Stomach (tissue), 9 donors: ENCODE measurements around the gene C17orf67. TPM values are rescaled to one million over a fixed set of nuclear protein-coding genes. Genes with fewer than 3 reads are reported as not detected.

Source experiments
- DNase-seq, 2 donors: peaks; one replicate each; pipeline versions ENCODE4 v3.0.0 to v3.0.0-alpha.2; 2013 to 2019
- H3K27ac ChIP-seq, 5 donors: fragments of 200-600 bp in 4 of 5; sonication (generic) in 4 of 5; one replicate each; pipeline ENCODE4 v1.5.1; 2013 to 2019; ENCODE audit warnings: mild to moderate bottlenecking in 1 of 5, moderate library complexity in 1 of 5
- H3K27me3 ChIP-seq, 3 donors: fragments of 200-600 bp; sonication (generic); one replicate each; pipeline ENCODE4 v1.5.1; 2017 to 2019; ENCODE audit warnings: mixed run types in 1 of 3
- H3K36me3 ChIP-seq, 4 donors: fragments of 200-600 bp; sonication (generic); 1 replicate in 3 of 4; 2 replicates in 1 of 4; pipeline ENCODE4 v1.5.1; 2016 to 2019
- H3K4me1 ChIP-seq, 4 donors: fragments of 200-600 bp; sonication (generic); one replicate each; pipeline ENCODE4 v1.5.1; 2016 to 2019
- H3K4me3 ChIP-seq, 4 donors: fragments of 200-600 bp; sonication (generic) in 3 of 4; one replicate each; pipeline ENCODE4 v1.5.1; 2016 to 2019; ENCODE audit warnings: mild to moderate bottlenecking in 1 of 4
- H3K9me3 ChIP-seq, 4 donors: fragments of 200-600 bp; sonication (generic); one replicate each; pipeline ENCODE4 v1.5.1; 2016 to 2019
- CTCF ChIP-seq, 7 experiments: fragments of 450-650 bp in 4 of 7; fragments of 200-600 bp in 3 of 7; sonication (generic) in 3 of 7; IDR thresholded peaks; one replicate each; pipeline ENCODE4 v1.5.1; 2016 to 2019; ENCODE audit warnings: antibody characterized with exemption in 7 of 7, control low read depth in 2 of 7, mild to moderate bottlenecking in 1 of 7
- EP300 ChIP-seq: sonication (generic); formaldehyde crosslinking; IDR thresholded peaks from one replicate; pipeline ENCODE4 v1.6.1; 2017; ENCODE audit warnings: antibody characterized with exemption
- POLR2A ChIP-seq, 4 donors: fragments of 450-650 bp; IDR thresholded peaks; one replicate each; pipeline ENCODE4 v1.6.1; 2016; ENCODE audit warnings: antibody characterized with exemption in 4 of 4, control low read depth in 2 of 4, mild to moderate bottlenecking in 1 of 4, moderate library complexity in 1 of 4
- POLR2AphosphoS5 ChIP-seq, 3 donors: sonication (generic); formaldehyde crosslinking; IDR thresholded peaks; one replicate each; pipeline ENCODE4 v1.6.1; 2016; ENCODE audit warnings: antibody characterized with exemption in 3 of 3
- WGBS, 5 donors: extraction: QIAGEN DNeasy Blood & Tissue Kit in 3 of 5; methylation state at CpG; one replicate each; pipeline versions ENCODE4 v1.1.5 to v1.1.7; 2013 to 2018; 5-methylcytosine and 5-hydroxymethylcytosine counted together
- intact Hi-C: fragments of 100-400 bp; cut with DNase I; formaldehyde crosslinking; loops from one replicate; pipeline ENCODE4 v1.15.1; 2023; ENCODE audit warnings: low total_unique reads
- polyA plus RNA-seq, 3 donors: library from polyadenylated mRNA; stranded (reverse); fragments of 200-250 nt; gene quantifications; one replicate each; pipeline ENCODE4 v1.2.3, GENCODE V29; 2013
- total RNA-seq, 5 donors: library from RNA; depleted of rRNA; stranded (reverse); fragments of >200 nt; gene quantifications; one replicate each; pipeline versions ENCODE4 v1.1.0 to v1.2.3, GENCODE V29; 2014 to 2016
- donor health status: healthy with polysubstance abuse.
- donor health status: Bipolar disorder and iron deficiency.
- donor health status: healthy.

Gene C17orf67
- total and polyA plus RNA-seq, 8 donors = 0.72 to 4.6 (median 1.5) TPM; not detected in 2

GRCh38 chr17:56785997-56786680 lies 47.6 kb downstream of the C17orf67 start:
- Histone ChIP-seq H3K4me3 (no peak overlapping the region), H3K27me3 (peaks cover 0 to 8% (median 7%) of the 10 kb centered on the region in 3 donors), H3K27ac (no peak overlapping the region), H3K4me1 (peaks cover 0 to 10% (median 0%) of the 10 kb centered on the region in 4 donors), H3K9me3 (no peaks in the 10 kb centered on the region), H3K36me3 (no peaks in the 10 kb centered on the region)
- intact Hi-C loops = no loop called here
- no peak for DNase-seq
- TF ChIP-seq POLR2A (IDR thresholded peaks at IDR 0.05) = no peak
- TF ChIP-seq CTCF (IDR thresholded peaks at IDR 0.05) = no peak
- TF ChIP-seq POLR2AphosphoS5 (IDR thresholded peaks at IDR 0.05) = no peak
- no peak for TF ChIP-seq EP300
- WGBS, 5 donors = 57 to 74% (median 71%) methylated on average over 9 of the region's 9 CpGs

GRCh38 chr17:56785405-56785804 lies 48.3 kb downstream of the C17orf67 start:
- TF ChIP-seq EP300 (no peak), POLR2A (IDR thresholded peaks at IDR 0.05) (no peak), POLR2AphosphoS5 (IDR thresholded peaks at IDR 0.05) (no peak), CTCF (IDR thresholded peaks at IDR 0.05) (no peak)
- H3K4me3 ChIP-seq = no peak overlapping the region
- H3K27me3 ChIP-seq = peaks cover 0 to 15% (median 10%) of the 10 kb centered on the region in 3 donors
- no peak overlapping the region for H3K27ac ChIP-seq
- H3K9me3 ChIP-seq = no peaks in the 10 kb centered on the region
- WGBS, 5 donors = 48 to 70% (median 55%) methylated on average over 5 of the region's 5 CpGs
- H3K4me1 ChIP-seq = peaks cover 0 to 14% (median 3%) of the 10 kb centered on the region in 4 donors
- intact Hi-C loops = no loop called here
- H3K36me3 ChIP-seq = no peaks in the 10 kb centered on the region
- no peak for DNase-seq

GRCh38 chr17:56782338-56782737 lies 51.4 kb downstream of the C17orf67 start:
- H3K4me3 ChIP-seq = no peak overlapping the region
- DNase-seq = no peak
- H3K27me3 ChIP-seq = peaks cover 0 to 44% (median 14%) of the 10 kb centered on the region in 3 donors
- peaks cover 5 to 22% (median 11%) of the 10 kb centered on the region in 4 donors for H3K4me1 ChIP-seq
- H3K36me3 ChIP-seq = no peaks in the 10 kb centered on the region
- no peak for TF ChIP-seq CTCF (IDR thresholded peaks at IDR 0.05)
- no peak for TF ChIP-seq POLR2AphosphoS5 (IDR thresholded peaks at IDR 0.05)
- no peak for TF ChIP-seq POLR2A (IDR thresholded peaks at IDR 0.05)
- no peaks in the 10 kb centered on the region for H3K9me3 ChIP-seq
- intact Hi-C loops = no loop called here
- no peak overlapping the region for H3K27ac ChIP-seq

GRCh38 chr17:56781906-56782305 lies 51.8 kb downstream of the C17orf67 start:
- H3K36me3 ChIP-seq = no peaks in the 10 kb centered on the region
- H3K4me3 ChIP-seq = no peak overlapping the region
- H3K27ac ChIP-seq = no peak overlapping the region
- WGBS, 5 donors = 66 to 80% (median 72%) methylated on average over 6 of the region's 6 CpGs
- TF ChIP-seq CTCF (IDR thresholded peaks at IDR 0.05) = no peak
- TF ChIP-seq POLR2A (IDR thresholded peaks at IDR 0.05) = no peak
- no peak for TF ChIP-seq POLR2AphosphoS5 (IDR thresholded peaks at IDR 0.05)
- no peak for TF ChIP-seq EP300
- H3K4me1 ChIP-seq = peaks cover 5 to 22% (median 11%) of the 10 kb centered on the region in 4 donors
- intact Hi-C loops = no loop called here
- peaks cover 0 to 48% (median 14%) of the 10 kb centered on the region in 3 donors for H3K27me3 ChIP-seq
- H3K9me3 ChIP-seq = no peaks in the 10 kb centered on the region
- DNase-seq = no peak
